Stimulated activated CD4-positive, alpha-beta T cell treated with anti-CD3 and anti-CD28 coated beads, TNF-alpha, amount 100 ng/mL, for 48 hours (primary cell): Measurements from ENCODE around the gene KRTAP10-3.
"Not testable (repeated sequence)": the region's sequence is repeated elsewhere in the genome, so short reads cannot be mapped to it uniquely, and the experiment has no call there.

Source experiments
- DNase-seq, 3 donors: peaks; one replicate each; pipeline ENCODE4 v3.0.0-alpha.2; 2020; ENCODE audit warnings: low read depth in 3 of 3

KRTAP10-3 gene

GRCh38 chr21:44590311-44590721 lies 31.7 kb upstream of the KRTAP10-3 start:
- no peak for DNase-seq

- DNase-seq: no peak
Observed at GRCh38 chr21:44589586-44590305, 31.2 kb upstream of the KRTAP10-3 start.

GRCh38 chr21:44589094-44589493 lies 30.5 kb upstream of the KRTAP10-3 start:
- no peak for DNase-seq

GRCh38 chr21:44585892-44586291 lies 27.3 kb upstream of the KRTAP10-3 start:
- DNase-seq: no peak

- peak in 2 of 3 donors; percentile 6 to 29 for DNase-seq
Observed at GRCh38 chr21:44583800-44584147, 25.2 kb upstream of the KRTAP10-3 start.

- no peak for DNase-seq
Observed at GRCh38 chr21:44583089-44583799, 24.6 kb upstream of the KRTAP10-3 start.

- no peak for DNase-seq
Observed at GRCh38 chr21:44582055-44582454, 23.5 kb upstream of the KRTAP10-3 start.

- no peak for DNase-seq
Observed at GRCh38 chr21:44581158-44581557, 22.6 kb upstream of the KRTAP10-3 start.

- not testable (repeated sequence) for DNase-seq
Observed at GRCh38 chr21:44580231-44580821, 21.7 kb upstream of the KRTAP10-3 start, which contains the start of gene KRTAP10-5. Gene KRTAP10-5 (minus strand): TSS chr21:44580604. CDS start chr21:44580578, 26 bp downstream.

GRCh38 chr21:44579833-44580144 lies 21.2 kb upstream of the KRTAP10-3 start:
- DNase-seq: no peak

GRCh38 chr21:44579056-44579832 lies 20.6 kb upstream of the KRTAP10-3 start:
- DNase-seq: no peak

- DNase-seq: no peak
Observed at GRCh38 chr21:44578371-44579055, 19.9 kb upstream of the KRTAP10-3 start.

- no peak for DNase-seq
Observed at GRCh38 chr21:44576025-44576420, 17.4 kb upstream of the KRTAP10-3 start.

GRCh38 chr21:44575307-44576024 lies 16.9 kb upstream of the KRTAP10-3 start:
- DNase-seq: no peak

- no peak for DNase-seq
Observed at GRCh38 chr21:44574457-44575306, 16.1 kb upstream of the KRTAP10-3 start.

- not testable (repeated sequence) for DNase-seq
Observed at GRCh38 chr21:44573630-44574456, 15.2 kb upstream of the KRTAP10-3 start, which contains the start of gene KRTAP10-4. Gene KRTAP10-4 (plus strand): TSS chr21:44573729. CDS start chr21:44573759, 30 bp downstream.

GRCh38 chr21:44572959-44573583 lies 14.5 kb upstream of the KRTAP10-3 start:
- DNase-seq: no peak
